Mesothelial cell of epicardium (in vitro differentiated cells): ENCODE results near the gene CHD6. TPM values are rescaled to one million over a fixed set of nuclear protein-coding genes. Genes with fewer than 3 reads are reported as not detected.

Experiments
- DNase-seq, 2 experiments: peaks; one replicate each; pipeline ENCODE4 v3.0.0; 2021; ENCODE audit warnings: low spot score in 2 of 2; ENCODE audit not compliant: unreplicated experiment in 2 of 2
- H3K27ac Mint-ChIP-seq: 2 replicates; pipeline ENCODE4 v1.8.0; 2021; ENCODE audit warnings: mixed read lengths
- H3K27me3 Mint-ChIP-seq: 2 replicates; pipeline ENCODE4 v1.8.0; 2021; ENCODE audit warnings: low read depth, mixed read lengths
- H3K36me3 Mint-ChIP-seq: 2 replicates; pipeline ENCODE4 v1.8.0; 2021; ENCODE audit warnings: mixed read lengths
- H3K4me1 Mint-ChIP-seq: 2 replicates; pipeline ENCODE4 v1.8.0; 2021; ENCODE audit warnings: mixed read lengths
- H3K4me3 Mint-ChIP-seq: 2 replicates; pipeline ENCODE4 v1.8.0; 2021; ENCODE audit warnings: mild to moderate bottlenecking, moderate library complexity, mixed read lengths
- H3K9me3 Mint-ChIP-seq: 2 replicates; pipeline ENCODE4 v1.8.0; 2021; ENCODE audit warnings: mixed read lengths
- total RNA-seq: library from RNA; stranded (reverse); gene quantifications from 3 replicates; pipeline ENCODE4 v1.2.1, GENCODE V29; 2021
- TF ChIP-seq, protein P1 (sequence below): fragments of 200-600 bp; sonication (generic); IDR thresholded peaks from one replicate; pipeline ENCODE4 v1.5.0; 2021; ENCODE audit warnings: antibody characterized with exemption; ENCODE audit not compliant: unreplicated experiment

CHD6 gene
- total RNA-seq, 1 donor from 2014 or later = 107 TPM

DNA sequence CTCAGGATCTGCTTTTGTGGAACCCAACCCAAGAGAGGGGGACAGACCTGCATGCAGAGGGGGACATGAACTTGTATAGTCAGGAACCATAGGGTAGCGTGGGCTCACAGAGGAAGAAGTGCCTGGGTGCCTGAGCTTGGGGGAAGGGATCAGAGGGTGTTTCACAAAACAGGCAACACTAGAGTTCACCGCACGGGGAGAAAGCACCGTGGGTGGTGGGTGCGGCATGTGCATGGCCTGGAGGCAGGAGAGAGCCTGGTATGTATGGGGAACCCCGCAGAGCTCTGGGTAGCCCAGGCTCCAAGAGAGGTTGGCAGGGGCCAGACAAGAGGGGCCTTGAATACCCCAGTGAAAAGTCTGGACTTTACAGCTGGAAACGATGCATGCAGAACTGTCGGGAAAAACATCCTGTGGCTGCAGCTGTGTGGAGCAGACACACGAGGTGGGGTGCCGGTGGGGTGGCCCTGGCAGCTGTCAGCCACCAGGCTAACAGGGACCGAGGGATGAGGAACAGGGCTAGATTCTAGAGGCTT is 244.9 kb downstream of the CHD6 start:
- peaks cover 14% of the 10 kb centered on the region for H3K4me1 Mint-ChIP-seq
- H3K27me3 Mint-ChIP-seq = peaks cover 25% of the 10 kb centered on the region
- DNase-seq = no peak
- no peak overlapping the region for H3K27ac Mint-ChIP-seq
- peaks cover 6% of the 10 kb centered on the region for H3K36me3 Mint-ChIP-seq
- no peak overlapping the region for H3K4me3 Mint-ChIP-seq
- TF ChIP-seq, protein P1, sequence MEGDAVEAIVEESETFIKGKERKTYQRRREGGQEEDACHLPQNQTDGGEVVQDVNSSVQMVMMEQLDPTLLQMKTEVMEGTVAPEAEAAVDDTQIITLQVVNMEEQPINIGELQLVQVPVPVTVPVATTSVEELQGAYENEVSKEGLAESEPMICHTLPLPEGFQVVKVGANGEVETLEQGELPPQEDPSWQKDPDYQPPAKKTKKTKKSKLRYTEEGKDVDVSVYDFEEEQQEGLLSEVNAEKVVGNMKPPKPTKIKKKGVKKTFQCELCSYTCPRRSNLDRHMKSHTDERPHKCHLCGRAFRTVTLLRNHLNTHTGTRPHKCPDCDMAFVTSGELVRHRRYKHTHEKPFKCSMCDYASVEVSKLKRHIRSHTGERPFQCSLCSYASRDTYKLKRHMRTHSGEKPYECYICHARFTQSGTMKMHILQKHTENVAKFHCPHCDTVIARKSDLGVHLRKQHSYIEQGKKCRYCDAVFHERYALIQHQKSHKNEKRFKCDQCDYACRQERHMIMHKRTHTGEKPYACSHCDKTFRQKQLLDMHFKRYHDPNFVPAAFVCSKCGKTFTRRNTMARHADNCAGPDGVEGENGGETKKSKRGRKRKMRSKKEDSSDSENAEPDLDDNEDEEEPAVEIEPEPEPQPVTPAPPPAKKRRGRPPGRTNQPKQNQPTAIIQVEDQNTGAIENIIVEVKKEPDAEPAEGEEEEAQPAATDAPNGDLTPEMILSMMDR = no peak
- peaks cover 10% of the 10 kb centered on the region for H3K9me3 Mint-ChIP-seq

DNA sequence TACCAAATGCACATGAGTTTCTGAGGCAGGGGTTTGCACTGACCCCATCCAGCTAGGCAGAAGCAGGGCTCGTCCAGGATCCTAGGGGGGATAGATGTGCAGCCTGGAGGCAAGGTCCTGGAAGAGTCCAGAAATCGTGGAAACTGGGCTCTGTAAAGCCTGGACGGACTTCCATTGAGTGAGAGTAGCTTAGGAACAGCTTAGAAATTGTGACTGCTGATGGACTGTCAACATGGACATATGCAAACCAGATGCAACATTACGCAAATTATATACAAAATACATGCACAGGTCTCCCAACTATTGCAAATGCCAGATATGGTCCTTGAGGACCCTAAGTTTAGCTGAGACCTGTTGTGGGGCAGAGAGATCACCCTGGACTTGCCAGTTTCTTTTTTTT is 246.8 kb downstream of the CHD6 start:
- Mint-ChIP-seq H3K9me3 (peaks cover 10% of the 10 kb centered on the region), H3K27ac (no peak overlapping the region), H3K36me3 (peaks cover 6% of the 10 kb centered on the region), H3K27me3 (peaks cover 30% of the 10 kb centered on the region), H3K4me3 (no peak overlapping the region), H3K4me1 (peaks cover 20% of the 10 kb centered on the region)
- DNase-seq = no peak
- TF ChIP-seq, protein P1 = no peak

DNA sequence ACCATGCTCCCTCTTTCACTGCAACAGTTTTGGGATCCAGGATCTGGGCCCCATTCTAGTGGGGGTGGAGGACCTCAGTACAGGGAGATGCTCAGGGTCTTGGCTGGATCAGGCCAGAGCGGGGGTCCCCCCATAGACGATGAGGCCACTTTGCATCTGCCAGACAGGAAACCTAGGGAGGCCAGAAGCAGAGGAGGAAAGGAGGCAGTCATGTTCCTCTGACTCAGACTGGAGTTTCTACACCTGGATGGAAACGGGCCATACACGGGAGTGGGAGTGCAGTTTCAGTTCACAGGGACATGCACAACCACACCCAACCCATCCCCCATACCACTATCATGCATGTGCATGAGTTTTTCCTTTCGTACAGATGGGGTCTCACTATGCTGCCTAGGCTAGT is 248.0 kb downstream of the CHD6 start:
- no peak for DNase-seq
- H3K9me3 Mint-ChIP-seq = peaks cover 10% of the 10 kb centered on the region
- peaks cover 6% of the 10 kb centered on the region for H3K36me3 Mint-ChIP-seq
- TF ChIP-seq, protein P1 = no peak
- no peak overlapping the region for H3K4me3 Mint-ChIP-seq
- no peak overlapping the region for H3K27ac Mint-ChIP-seq
- peaks cover 33% of the 10 kb centered on the region for H3K27me3 Mint-ChIP-seq
- peaks cover 24% of the 10 kb centered on the region for H3K4me1 Mint-ChIP-seq

DNA sequence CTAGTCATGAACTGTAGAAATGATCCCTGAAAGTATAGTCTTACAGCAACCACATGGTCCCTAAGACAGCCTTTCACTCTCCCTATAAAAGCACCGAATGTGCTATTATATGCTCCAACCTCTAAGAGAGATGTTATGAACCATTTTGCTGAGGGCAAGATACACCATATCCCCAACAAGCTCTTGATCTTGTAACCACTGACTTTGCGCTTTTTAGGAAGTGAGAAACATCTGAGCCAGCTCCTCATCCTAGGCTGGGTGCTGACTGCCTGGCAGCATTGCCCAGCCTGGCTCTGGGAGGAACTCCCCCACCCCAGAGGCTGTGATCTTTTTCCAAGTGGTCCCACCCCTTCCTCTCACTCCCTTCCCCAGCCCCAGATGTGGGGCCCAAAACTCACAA is 248.5 kb downstream of the CHD6 start:
- Mint-ChIP-seq H3K27me3 (peaks cover 38% of the 10 kb centered on the region), H3K4me1 (peaks cover 24% of the 10 kb centered on the region), H3K27ac (no peak overlapping the region), H3K4me3 (no peak overlapping the region), H3K9me3 (peaks cover 10% of the 10 kb centered on the region), H3K36me3 (peaks cover 6% of the 10 kb centered on the region)
- no peak for DNase-seq
- TF ChIP-seq, protein P1 = no peak

DNA sequence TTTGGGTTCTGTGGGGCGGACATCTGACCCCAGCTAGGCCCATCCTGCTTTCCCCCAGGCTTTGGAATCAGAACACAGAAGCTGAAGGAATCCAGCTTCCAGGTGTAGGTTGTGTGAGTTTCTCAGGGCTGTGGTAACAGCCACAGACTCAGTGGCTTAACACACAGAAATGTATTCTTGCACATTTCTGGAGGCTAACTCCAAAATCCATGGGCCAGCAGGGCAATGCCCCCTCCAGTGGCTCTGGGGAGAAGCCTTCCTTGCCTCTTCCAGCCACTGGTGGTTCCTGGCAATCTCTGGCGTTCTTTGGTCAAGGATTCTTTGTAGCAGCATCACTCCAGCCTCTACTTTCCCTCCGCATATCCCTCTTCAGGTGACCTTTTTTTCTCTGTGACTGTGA is 250.2 kb downstream of the CHD6 start:
- H3K36me3 Mint-ChIP-seq = peaks cover 6% of the 10 kb centered on the region
- TF ChIP-seq, protein P1 = no peak
- H3K4me3 Mint-ChIP-seq = no peak overlapping the region
- H3K27ac Mint-ChIP-seq = no peak overlapping the region
- peaks cover 9% of the 10 kb centered on the region for H3K9me3 Mint-ChIP-seq
- H3K27me3 Mint-ChIP-seq = peaks cover 44% of the 10 kb centered on the region
- H3K4me1 Mint-ChIP-seq = peaks cover 10% of the 10 kb centered on the region
- DNase-seq = no peak

DNA sequence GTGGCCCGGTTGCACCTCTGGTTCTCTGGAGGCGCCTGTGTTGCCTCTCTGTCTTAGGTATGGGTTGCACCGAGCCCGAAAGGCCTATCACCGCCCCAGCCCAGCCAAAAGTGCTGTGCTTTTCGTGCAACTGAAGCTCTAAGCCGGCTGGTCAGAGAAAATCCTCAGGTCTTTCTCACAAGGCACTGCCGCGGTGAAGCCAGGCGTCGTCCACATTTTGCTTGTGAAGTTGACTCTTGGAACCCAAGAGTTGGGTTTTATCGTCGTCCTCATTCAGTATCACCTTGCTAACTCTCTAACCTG is 250.8 kb downstream of the CHD6 start:
- H3K4me1 Mint-ChIP-seq = peaks cover 10% of the 10 kb centered on the region
- peaks cover 6% of the 10 kb centered on the region for H3K36me3 Mint-ChIP-seq
- peak overlapping the region; percentile 68 for H3K4me3 Mint-ChIP-seq
- TF ChIP-seq, protein P1 = no peak
- H3K27ac Mint-ChIP-seq = no peak overlapping the region
- H3K27me3 Mint-ChIP-seq = peaks cover 44% of the 10 kb centered on the region
- peaks cover 5% of the 10 kb centered on the region for H3K9me3 Mint-ChIP-seq
- no peak for DNase-seq
